Measurements from ENCODE around the gene GRB14. TPM values are rescaled to one million over a fixed set of nuclear protein-coding genes. Genes with fewer than 3 reads are reported as not detected.
A peak's percentile ranks its signal among the peaks of the same experiment; 100 is the strongest.

GRB14 gene
- total and polyA plus RNA-seq, 2 donors (not counting 1 experiment from before 2014, with no cell fraction given): 0.33 to 0.34 TPM

DNA sequence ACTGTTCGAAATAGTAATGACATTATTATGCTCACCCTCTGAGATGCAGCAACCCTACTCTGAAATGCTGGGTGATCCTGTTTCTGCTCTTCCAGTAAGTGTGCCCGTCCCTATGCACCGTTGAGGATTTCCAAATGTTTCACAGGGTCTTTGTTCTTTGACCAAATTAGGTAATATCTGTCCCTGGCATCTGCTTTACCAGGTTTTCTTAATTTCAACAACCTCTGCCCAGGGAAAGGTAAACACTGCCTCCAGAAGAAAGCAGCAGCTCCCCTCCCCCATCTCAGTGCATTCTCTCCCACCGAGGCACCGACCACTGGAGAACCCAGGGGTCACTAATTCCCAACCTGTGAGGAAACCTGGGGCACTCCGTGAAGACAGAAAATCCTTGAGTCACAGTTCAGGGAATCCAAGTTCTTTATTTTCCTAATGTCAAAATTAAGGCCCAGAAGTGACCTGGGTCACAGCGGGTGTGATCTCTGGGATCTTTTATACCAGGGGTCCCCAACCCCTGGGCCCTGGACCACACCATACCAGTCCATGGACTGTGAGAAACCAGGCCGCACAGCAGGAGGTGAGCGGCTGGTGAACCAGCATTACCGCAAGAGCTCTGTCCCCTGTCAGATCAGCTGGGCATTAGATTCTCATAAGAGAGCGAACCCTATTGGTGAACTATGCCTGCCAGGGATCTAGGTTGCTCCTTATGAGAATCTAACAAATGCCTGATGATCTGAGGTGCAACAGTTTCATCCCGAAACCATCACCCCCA is 1.2 kb upstream of the GRB14 start:
- Histone ChIP-seq H3K9ac (ENCODE audit: insufficient read depth, low read length) (no peak overlapping the region), H3K4me3 (replicated peaks in 1 of 4; ENCODE audit: control extremely low read depth in 1 of 4, insufficient read depth in 1 of 4, low read depth in 3 of 4, low read length in 4 of 4) (no peak overlapping the region), H4K20me1 (ENCODE audit: control insufficient read depth, extremely low read depth, insufficient read depth, low read length) (no peaks in the 10 kb centered on the region), H3K27ac (ENCODE audit: insufficient read depth, low read length) (no peak overlapping the region), H3K79me2 (ENCODE audit: control insufficient read depth, insufficient read depth, low read length) (no peaks in the 10 kb centered on the region), H3K4me1 (ENCODE audit: control insufficient read depth, extremely low read depth, insufficient read depth, low read length) (no peaks in the 10 kb centered on the region), H3K27me3 (ENCODE audit: control insufficient read depth, insufficient read depth, low read length) (no peaks in the 10 kb centered on the region), H3K9me3 (ENCODE audit: control insufficient read depth, insufficient read depth, low read depth, low read length) (no peaks in the 10 kb centered on the region), H3K4me2 (ENCODE audit: extremely low read depth, insufficient read depth, low read length) (no peak overlapping the region), H2AFZ (ENCODE audit: low read length) (no peak overlapping the region), H3K36me3 (ENCODE audit: control insufficient read depth, insufficient read depth, low read length) (no peaks in the 10 kb centered on the region)
- no peak for DNase-seq (ENCODE audit: low read depth in 2 of 2)
- TF ChIP-seq CTCF (conservative IDR thresholded peaks at IDR 0.05 in 1 of 2, IDR thresholded peaks at IDR 0.05 in 1 of 2; ENCODE audit: low read depth in 1 of 2, low read length in 2 of 2): no peak
- TF ChIP-seq EZH2 (IDR thresholded peaks at IDR 0.05; ENCODE audit: low read length, missing control alignments): no peak

DNA sequence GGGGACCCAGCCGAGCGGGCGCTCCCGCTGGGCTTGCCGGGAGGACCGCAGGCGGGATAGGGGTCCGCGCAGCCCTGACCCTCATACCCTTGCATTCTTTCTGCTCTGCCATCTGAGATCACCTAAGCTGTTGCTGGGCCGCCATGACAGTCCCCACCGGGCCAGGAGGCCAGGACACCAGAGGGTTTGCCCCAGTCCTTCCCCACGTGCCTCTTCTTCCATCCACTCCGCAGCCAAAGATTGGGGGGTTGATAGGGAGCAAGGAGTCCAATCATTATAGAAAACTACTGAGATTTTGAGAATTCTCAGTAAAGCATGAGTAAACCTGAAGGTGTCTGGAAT is 453 bp upstream of the GRB14 start:
- Histone ChIP-seq H4K20me1 (ENCODE audit: control insufficient read depth, extremely low read depth, insufficient read depth, low read length) (no peaks in the 10 kb centered on the region), H3K79me2 (ENCODE audit: control insufficient read depth, insufficient read depth, low read length) (no peaks in the 10 kb centered on the region), H3K36me3 (ENCODE audit: control insufficient read depth, insufficient read depth, low read length) (no peaks in the 10 kb centered on the region), H3K4me3 (replicated peaks in 1 of 4; ENCODE audit: control extremely low read depth in 1 of 4, insufficient read depth in 1 of 4, low read depth in 3 of 4, low read length in 4 of 4) (peak overlapping the region in 2 of 4 experiments; percentile 34 to 48), H3K27ac (ENCODE audit: insufficient read depth, low read length) (no peak overlapping the region), H3K27me3 (ENCODE audit: control insufficient read depth, insufficient read depth, low read length) (no peaks in the 10 kb centered on the region), H3K4me1 (ENCODE audit: control insufficient read depth, extremely low read depth, insufficient read depth, low read length) (no peaks in the 10 kb centered on the region), H2AFZ (ENCODE audit: low read length) (peak overlapping the region; percentile 76), H3K9me3 (ENCODE audit: control insufficient read depth, insufficient read depth, low read depth, low read length) (no peaks in the 10 kb centered on the region), H3K9ac (ENCODE audit: insufficient read depth, low read length) (no peak overlapping the region), H3K4me2 (ENCODE audit: extremely low read depth, insufficient read depth, low read length) (peak overlapping the region; percentile 76)
- no peak for DNase-seq (ENCODE audit: low read depth in 2 of 2)
- no peak for TF ChIP-seq EZH2 (IDR thresholded peaks at IDR 0.05; ENCODE audit: low read length, missing control alignments)
- no peak for TF ChIP-seq CTCF (conservative IDR thresholded peaks at IDR 0.05 in 1 of 2, IDR thresholded peaks at IDR 0.05 in 1 of 2; ENCODE audit: low read depth in 1 of 2, low read length in 2 of 2)

GRCh38 chr2:164620457-164620856 is 825 bp downstream of the GRB14 start:
- Histone ChIP-seq H3K4me3 (replicated peaks in 1 of 4; ENCODE audit: control extremely low read depth in 1 of 4, insufficient read depth in 1 of 4, low read depth in 3 of 4, low read length in 4 of 4) (peak overlapping the region in 3 of 4 experiments; percentile 21 to 61 (median 48)), H3K27ac (ENCODE audit: insufficient read depth, low read length) (no peak overlapping the region)

More at GRCh38 chr2:164620457-164620856, 825 bp downstream of the GRB14 start:
- Histone ChIP-seq H3K27me3 (ENCODE audit: control insufficient read depth, insufficient read depth, low read length) (no peaks in the 10 kb centered on the region), H3K4me1 (ENCODE audit: control insufficient read depth, extremely low read depth, insufficient read depth, low read length) (no peaks in the 10 kb centered on the region), H3K9me3 (ENCODE audit: control insufficient read depth, insufficient read depth, low read depth, low read length) (no peaks in the 10 kb centered on the region), H3K79me2 (ENCODE audit: control insufficient read depth, insufficient read depth, low read length) (no peaks in the 10 kb centered on the region), H4K20me1 (ENCODE audit: control insufficient read depth, extremely low read depth, insufficient read depth, low read length) (no peaks in the 10 kb centered on the region), H3K4me2 (ENCODE audit: extremely low read depth, insufficient read depth, low read length) (peak overlapping the region; percentile 82), H3K36me3 (ENCODE audit: control insufficient read depth, insufficient read depth, low read length) (no peaks in the 10 kb centered on the region), H2AFZ (ENCODE audit: low read length) (no peak overlapping the region), H3K9ac (ENCODE audit: insufficient read depth, low read length) (no peak overlapping the region)
- TF ChIP-seq EZH2 (IDR thresholded peaks at IDR 0.05; ENCODE audit: low read length, missing control alignments) (no peak), CTCF (conservative IDR thresholded peaks at IDR 0.05 in 1 of 2, IDR thresholded peaks at IDR 0.05 in 1 of 2; ENCODE audit: low read depth in 1 of 2, low read length in 2 of 2) (no peak)
- DNase-seq (ENCODE audit: low read depth in 2 of 2): no peak
